Smooth muscle cell (in vitro differentiated cells): Measurements from ENCODE around the gene EXOC3L2. TPM values are rescaled to one million over a fixed set of nuclear protein-coding genes. Genes with fewer than 3 reads are reported as not detected.

ENCODE experiments used
- DNase-seq: peaks from one replicate; lab custom pipeline; 2025; ENCODE audit not compliant: unreplicated experiment; lab: John Stamatoyannopoulos, UW
- H2AFZ ChIP-seq: fragments of 200-600 bp; sonication (generic); 2 replicates; pipeline ENCODE4 v1.6.0; 2016; ENCODE audit warnings: antibody characterized with exemption, low read depth, mild to moderate bottlenecking
- H3F3A ChIP-seq: fragments of 200-600 bp; sonication (generic); 2 replicates; pipeline ENCODE4 v1.6.0; 2017; ENCODE audit warnings: antibody characterized with exemption, low read depth
- H3K27ac ChIP-seq: fragments of 200-600 bp; sonication (generic); 2 replicates; pipeline ENCODE4 v1.5.1; 2016; ENCODE audit warnings: low read depth, mild to moderate bottlenecking
- H3K27me3 ChIP-seq: fragments of 200-600 bp; sonication (generic); 2 replicates; pipeline ENCODE4 v1.6.1; 2016; ENCODE audit warnings: low read depth, mild to moderate bottlenecking
- H3K36me3 ChIP-seq: fragments of 200-600 bp; sonication (generic); 2 replicates; pipeline ENCODE4 v1.5.1; 2016; ENCODE audit warnings: low read depth
- H3K4me1 ChIP-seq: fragments of 200-600 bp; sonication (generic); 2 replicates; pipeline ENCODE4 v1.5.1; 2016; ENCODE audit warnings: low read depth
- H3K4me2 ChIP-seq: fragments of 200-600 bp; sonication (generic); 2 replicates; pipeline ENCODE4 v1.6.0; 2016; ENCODE audit warnings: mild to moderate bottlenecking
- H3K4me3 ChIP-seq: fragments of 200-600 bp; sonication (generic); 2 replicates; pipeline ENCODE4 v1.5.1; 2016; ENCODE audit warnings: mild to moderate bottlenecking
- H3K79me2 ChIP-seq: fragments of 200-600 bp; sonication (generic); 2 replicates; pipeline ENCODE4 v1.6.0; 2016; ENCODE audit warnings: low read depth, mild to moderate bottlenecking
- H3K9ac ChIP-seq: fragments of 200-600 bp; sonication (generic); 2 replicates; pipeline ENCODE4 v1.6.0; 2016; ENCODE audit warnings: low read depth
- H3K9me3 ChIP-seq: fragments of 200-600 bp; sonication (generic); replicated peaks from 2 replicates; pipeline ENCODE4 v1.5.1; 2016; ENCODE audit warnings: low read depth
- H4K20me1 ChIP-seq: fragments of 200-600 bp; sonication (generic); 2 replicates; pipeline ENCODE4 v1.6.0; 2016; ENCODE audit warnings: low read depth
- CTCF ChIP-seq: fragments of 200-600 bp; sonication (generic); IDR thresholded peaks from 2 replicates; pipeline ENCODE4 v1.5.1; 2017; ENCODE audit warnings: borderline replicate concordance, mild to moderate bottlenecking, antibody characterized with exemption; ENCODE audit not compliant: insufficient read depth, poor library complexity, severe bottlenecking
- WGBS: methylation state at CpG from one replicate; pipeline ENCODE4 v1.1.7; 2016; ENCODE audit warnings: low lambda C conversion rate; 5-methylcytosine and 5-hydroxymethylcytosine counted together
- polyA plus RNA-seq: library from polyadenylated mRNA; unstranded; fragments of >200 nt; fragmentation: Nextera tagmentation; extraction: Ambion mirVana; gene quantifications from 2 replicates; pipeline ENCODE4 v1.2.1, GENCODE V29; 2016
- total RNA-seq: library from RNA; depleted of rRNA; stranded (reverse); fragments of >200 nt; gene quantifications from 2 replicates; pipeline ENCODE4 v1.2.3, GENCODE V29; 2014

The EXOC3L2 gene
- total and polyA plus RNA-seq, 2 experiments from 2014 or later, result 0.76 to 7.5 TPM

DNA sequence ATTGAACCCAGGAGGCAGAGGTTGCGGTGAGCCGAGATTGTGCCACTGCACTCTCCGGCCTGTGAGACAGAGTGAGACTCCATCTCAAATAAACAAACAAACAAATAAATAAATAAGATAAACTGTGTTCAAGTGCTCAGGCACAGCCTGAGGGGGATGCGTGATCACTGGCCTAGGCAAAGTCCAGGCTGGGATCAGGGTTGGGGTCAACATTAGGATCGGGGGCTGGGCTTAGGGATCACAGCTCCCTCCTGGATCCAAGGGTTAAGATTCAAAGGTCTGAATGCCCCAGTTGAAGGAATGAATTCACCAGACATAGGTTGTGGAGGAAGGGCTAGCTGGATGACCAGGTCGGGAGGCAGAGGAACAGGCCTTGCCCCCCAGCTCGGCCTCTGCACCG, 1.9 kb upstream of the EXOC3L2 start:
- Histone ChIP-seq H3K4me3 (no peak overlapping the region), H3K36me3 (no peaks in the 10 kb centered on the region), H4K20me1 (peaks cover 3% of the 10 kb centered on the region), H3F3A (no peaks in the 10 kb centered on the region), H2AFZ (no peak overlapping the region), H3K79me2 (peaks cover 13% of the 10 kb centered on the region), H3K9me3 (no peaks in the 10 kb centered on the region), H3K9ac (no peak overlapping the region), H3K4me2 (no peak overlapping the region), H3K4me1 (no peaks in the 10 kb centered on the region), H3K27me3 (no peaks in the 10 kb centered on the region), H3K27ac (no peak overlapping the region)
- no peak for TF ChIP-seq CTCF
- DNase-seq, result no peak
- 94% methylated on average over 8 of the region's 8 CpGs for WGBS

DNA sequence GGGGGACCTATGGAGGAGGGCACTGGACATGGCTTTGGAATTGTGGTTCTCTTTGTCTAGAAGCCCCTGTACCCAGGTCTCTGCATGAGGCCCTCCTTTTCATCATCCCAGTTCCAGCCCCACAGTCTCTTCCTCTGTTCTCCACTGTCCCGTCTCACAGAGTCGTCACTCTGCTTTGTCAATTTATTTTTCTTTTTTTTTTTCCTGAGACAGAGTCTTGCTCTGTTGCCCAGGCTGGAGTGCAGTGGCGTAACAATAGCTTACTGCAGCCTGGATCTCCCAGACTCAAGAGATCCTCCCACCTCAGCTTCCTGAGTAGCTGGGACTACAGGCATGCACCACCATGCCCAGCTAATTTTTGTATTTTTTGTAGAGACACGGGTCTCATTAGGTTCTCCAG, 619 bp upstream of the EXOC3L2 start:
- DNase-seq, result no peak
- 53% methylated on average over 4 of the region's 4 CpGs for WGBS
- no peak for TF ChIP-seq CTCF
- Histone ChIP-seq H3K4me1 (no peaks in the 10 kb centered on the region), H3K27ac (peak overlapping the region; percentile 42), H3K9ac (no peak overlapping the region), H2AFZ (no peak overlapping the region), H4K20me1 (no peaks in the 10 kb centered on the region), H3K27me3 (no peaks in the 10 kb centered on the region), H3K36me3 (no peaks in the 10 kb centered on the region), H3K4me3 (no peak overlapping the region), H3K79me2 (peaks cover 3% of the 10 kb centered on the region), H3K9me3 (no peaks in the 10 kb centered on the region), H3F3A (no peaks in the 10 kb centered on the region), H3K4me2 (peak overlapping the region; percentile 77)

DNA sequence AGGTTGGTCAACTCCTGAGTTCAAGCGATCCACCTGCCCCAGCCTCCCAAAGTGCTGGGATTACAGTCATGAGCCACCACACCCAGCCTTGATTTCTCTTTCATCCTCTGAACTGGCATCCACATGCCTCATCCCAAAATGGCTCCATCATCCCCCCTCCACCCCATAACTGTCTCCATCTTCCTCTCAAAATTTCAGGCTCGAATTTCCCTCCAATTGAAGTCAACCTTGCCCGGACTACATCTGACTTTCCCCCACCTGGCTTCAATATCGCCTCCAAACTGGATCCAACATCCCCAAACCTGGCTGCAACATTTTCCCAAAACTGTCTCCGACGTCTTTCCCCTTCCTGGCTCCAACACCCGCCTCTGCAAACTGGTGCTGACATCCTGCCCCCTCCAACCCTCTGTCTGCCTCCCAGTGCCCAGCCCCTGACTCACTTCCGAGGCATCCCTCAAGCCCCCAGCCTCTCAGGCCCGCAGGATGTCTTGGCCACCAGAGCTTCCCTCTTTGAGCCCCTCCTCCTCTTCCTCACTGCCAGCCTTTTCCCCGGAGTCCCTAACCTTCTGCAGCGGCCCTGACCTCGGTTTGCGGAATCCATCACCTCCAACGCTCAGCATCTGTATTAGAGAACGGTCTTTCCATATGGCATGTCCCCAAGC, 943 bp downstream of the EXOC3L2 start:
- H4K20me1 ChIP-seq, result no peaks in the 10 kb centered on the region
- no peak for DNase-seq
- H3F3A ChIP-seq, result no peaks in the 10 kb centered on the region
- no peaks in the 10 kb centered on the region for H3K36me3 ChIP-seq
- H3K27me3 ChIP-seq, result no peaks in the 10 kb centered on the region
- TF ChIP-seq CTCF, result no peak
- no peak overlapping the region for H3K9ac ChIP-seq
- peak overlapping the region; percentile 72 for H2AFZ ChIP-seq
- no peaks in the 10 kb centered on the region for H3K4me1 ChIP-seq
- H3K4me3 ChIP-seq, result no peak overlapping the region
- H3K9me3 ChIP-seq, result no peaks in the 10 kb centered on the region
- peak overlapping the region; percentile 77 for H3K4me2 ChIP-seq
- no peak overlapping the region for H3K27ac ChIP-seq
- peaks cover 3% of the 10 kb centered on the region for H3K79me2 ChIP-seq
- 48% methylated on average over 15 of the region's 15 CpGs for WGBS

- Histone ChIP-seq H3K4me3 (no peak overlapping the region), H3K27me3 (no peaks in the 10 kb centered on the region), H3K9me3 (no peaks in the 10 kb centered on the region), H3F3A (no peaks in the 10 kb centered on the region), H4K20me1 (no peaks in the 10 kb centered on the region), H3K27ac (no peak overlapping the region), H3K9ac (no peak overlapping the region), H3K36me3 (no peaks in the 10 kb centered on the region), H3K79me2 (peaks cover 3% of the 10 kb centered on the region), H2AFZ (no peak overlapping the region), H3K4me2 (no peak overlapping the region), H3K4me1 (no peaks in the 10 kb centered on the region)
- WGBS, result 89% methylated on average over 13 of the region's 13 CpGs
- no peak for TF ChIP-seq CTCF
- DNase-seq, result no peak
Measured at GRCh38 chr19:45243144-45243732, 2.0 kb downstream of the EXOC3L2 start.
